ENCODE results near the gene PINK1. TPM values are rescaled to one million over a fixed set of nuclear protein-coding genes. Genes with fewer than 3 reads are reported as not detected.
A peak's percentile ranks its signal among the peaks of the same experiment; 100 is the strongest.

The PINK1 gene
- total RNA-seq, 3 donors from 2014 or later (not counting 1 experiment from before 2014, with no cell fraction given): 10.8 to 16.2 (median 15.0) TPM

- intact Hi-C loops (cut with micrococcal nuclease): no loop called here
- H3K4me1 ChIP-seq (ENCODE audit: control insufficient read depth, insufficient read depth, low read length): peaks cover 16% of the 10 kb centered on the region
- no peak overlapping the region for H3K4me3 ChIP-seq (ENCODE audit: low read length)
- H3K27me3 ChIP-seq (ENCODE audit: control insufficient read depth, insufficient read depth, low read length): no peaks in the 10 kb centered on the region
- H3K9me3 ChIP-seq (ENCODE audit: control insufficient read depth, insufficient read depth, low read length): no peaks in the 10 kb centered on the region
- WGBS (ENCODE audit: insufficient coverage): 59% methylated on average over 2 of the region's 4 CpGs
- no peak overlapping the region for H3K27ac Mint-ChIP-seq
- peak overlapping the region; percentile 35 for H3K4me3 Mint-ChIP-seq
- H3K27ac ChIP-seq (ENCODE audit: low read length): no peak overlapping the region
- H3K27me3 Mint-ChIP-seq (ENCODE audit: low read depth in 2 of 2): peaks cover 7 to 21% of the 10 kb centered on the region in 2 donors
- H3K9me3 Mint-ChIP-seq: no peaks in the 10 kb centered on the region
- no peaks in the 10 kb centered on the region for H3K36me3 ChIP-seq (ENCODE audit: control insufficient read depth, insufficient read depth, low read length)
- peaks cover 8 to 10% of the 10 kb centered on the region in 2 donors for H3K4me1 Mint-ChIP-seq
- DNase-seq: no peak
- no peaks in the 10 kb centered on the region for H3K36me3 Mint-ChIP-seq
- no peak for TF ChIP-seq CTCF (IDR thresholded peaks at IDR 0.05)
- no peak for ATAC-seq
Measured at GRCh38 chr1:20630729-20631128, 2.5 kb upstream of the PINK1 start.

GRCh38 chr1:20632386-20632785 is 872 bp upstream of the PINK1 start:
- Histone ChIP-seq H3K27ac (ENCODE audit: low read length) (no peak overlapping the region), H3K4me3 (ENCODE audit: low read length) (no peak overlapping the region), H3K27me3 (ENCODE audit: control insufficient read depth, insufficient read depth, low read length) (no peaks in the 10 kb centered on the region), H3K9me3 (ENCODE audit: control insufficient read depth, insufficient read depth, low read length) (no peaks in the 10 kb centered on the region), H3K4me1 (ENCODE audit: control insufficient read depth, insufficient read depth, low read length) (peaks cover 16% of the 10 kb centered on the region), H3K36me3 (ENCODE audit: control insufficient read depth, insufficient read depth, low read length) (no peaks in the 10 kb centered on the region)
- Mint-ChIP-seq H3K9me3 (no peaks in the 10 kb centered on the region), H3K36me3 (no peaks in the 10 kb centered on the region), H3K27me3 (ENCODE audit: low read depth in 2 of 2) (peaks cover 2 to 20% of the 10 kb centered on the region in 2 donors), H3K27ac (peak overlapping the region in 1 of 2 donors; percentile 34), H3K4me3 (peak overlapping the region; percentile 60), H3K4me1 (peaks cover 10 to 15% of the 10 kb centered on the region in 2 donors)
- 100% methylated on average over 1 of the region's 3 CpGs for WGBS (ENCODE audit: insufficient coverage)
- DNase-seq (no peak), ATAC-seq (no peak)
- intact Hi-C loops (cut with micrococcal nuclease): loop anchor here (2.0 kb wide), 1 partner anchor 110 kb away; no protein-coding TSS in a partner anchor
- TF ChIP-seq CTCF (IDR thresholded peaks at IDR 0.05): no peak

GRCh38 chr1:20634065-20634593 is 871 bp downstream of the PINK1 start:
- no peaks in the 10 kb centered on the region for H3K9me3 Mint-ChIP-seq
- 0% methylated on average over 8 of the region's 11 CpGs for WGBS (ENCODE audit: insufficient coverage)
- intact Hi-C loops (cut with micrococcal nuclease): no loop called here
- DNase-seq (no peak), ATAC-seq (peak in 1 of 3 donors; percentile 20)
- H3K4me3 Mint-ChIP-seq: peak overlapping the region; percentile 93
- no peaks in the 10 kb centered on the region for H3K36me3 Mint-ChIP-seq
- peaks cover 8% of the 10 kb centered on the region for H3K36me3 ChIP-seq (ENCODE audit: control insufficient read depth, insufficient read depth, low read length)
- H3K27me3 Mint-ChIP-seq (ENCODE audit: low read depth in 2 of 2): peaks cover under 1 to 2% of the 10 kb centered on the region in 2 donors
- peak overlapping the region; percentile 80 to 87 for H3K27ac Mint-ChIP-seq
- H3K27me3 ChIP-seq (ENCODE audit: control insufficient read depth, insufficient read depth, low read length): no peaks in the 10 kb centered on the region
- peak overlapping the region; percentile 45 for H3K4me3 ChIP-seq (ENCODE audit: low read length)
- peaks cover 10 to 15% of the 10 kb centered on the region in 2 donors for H3K4me1 Mint-ChIP-seq
- TF ChIP-seq CTCF (IDR thresholded peaks at IDR 0.05): no peak
- H3K4me1 ChIP-seq (ENCODE audit: control insufficient read depth, insufficient read depth, low read length): peaks cover 16% of the 10 kb centered on the region
- no peaks in the 10 kb centered on the region for H3K9me3 ChIP-seq (ENCODE audit: control insufficient read depth, insufficient read depth, low read length)
- peak overlapping the region; percentile 51 for H3K27ac ChIP-seq (ENCODE audit: low read length)

GRCh38 chr1:20634594-20635084 is 1.4 kb downstream of the PINK1 start:
- Mint-ChIP-seq H3K4me1 (peaks cover 10 to 15% of the 10 kb centered on the region in 2 donors), H3K27ac (peak overlapping the region; percentile 80 to 87), H3K4me3 (peak overlapping the region; percentile 93), H3K9me3 (no peaks in the 10 kb centered on the region), H3K36me3 (no peaks in the 10 kb centered on the region), H3K27me3 (ENCODE audit: low read depth in 2 of 2) (no peaks in the 10 kb centered on the region)
- H3K27me3 ChIP-seq (ENCODE audit: control insufficient read depth, insufficient read depth, low read length): no peaks in the 10 kb centered on the region
- H3K27ac ChIP-seq (ENCODE audit: low read length): no peak overlapping the region
- 15% methylated on average over 4 of the region's 4 CpGs for WGBS (ENCODE audit: insufficient coverage)
- peak overlapping the region; percentile 45 for H3K4me3 ChIP-seq (ENCODE audit: low read length)
- H3K9me3 ChIP-seq (ENCODE audit: control insufficient read depth, insufficient read depth, low read length): no peaks in the 10 kb centered on the region
- H3K36me3 ChIP-seq (ENCODE audit: control insufficient read depth, insufficient read depth, low read length): peaks cover 10% of the 10 kb centered on the region
- ATAC-seq: no peak
- peaks cover 16% of the 10 kb centered on the region for H3K4me1 ChIP-seq (ENCODE audit: control insufficient read depth, insufficient read depth, low read length)
- intact Hi-C loops (cut with micrococcal nuclease): no loop called here
- TF ChIP-seq CTCF (IDR thresholded peaks at IDR 0.05): no peak
- DNase-seq: peak in 1 of 2 donors; percentile 56
